HG03175 (cell line): ENCODE data around the gene TMTC1.

ENCODE experiments used
- ATAC-seq: cut with Tn5 transposase; IDR thresholded peaks from one replicate; pipeline ENCODE4 v1.9.1; 2021; ENCODE audit warnings: mild to moderate bottlenecking, moderate library complexity; ENCODE audit not compliant: unreplicated experiment

TMTC1 gene

DNA sequence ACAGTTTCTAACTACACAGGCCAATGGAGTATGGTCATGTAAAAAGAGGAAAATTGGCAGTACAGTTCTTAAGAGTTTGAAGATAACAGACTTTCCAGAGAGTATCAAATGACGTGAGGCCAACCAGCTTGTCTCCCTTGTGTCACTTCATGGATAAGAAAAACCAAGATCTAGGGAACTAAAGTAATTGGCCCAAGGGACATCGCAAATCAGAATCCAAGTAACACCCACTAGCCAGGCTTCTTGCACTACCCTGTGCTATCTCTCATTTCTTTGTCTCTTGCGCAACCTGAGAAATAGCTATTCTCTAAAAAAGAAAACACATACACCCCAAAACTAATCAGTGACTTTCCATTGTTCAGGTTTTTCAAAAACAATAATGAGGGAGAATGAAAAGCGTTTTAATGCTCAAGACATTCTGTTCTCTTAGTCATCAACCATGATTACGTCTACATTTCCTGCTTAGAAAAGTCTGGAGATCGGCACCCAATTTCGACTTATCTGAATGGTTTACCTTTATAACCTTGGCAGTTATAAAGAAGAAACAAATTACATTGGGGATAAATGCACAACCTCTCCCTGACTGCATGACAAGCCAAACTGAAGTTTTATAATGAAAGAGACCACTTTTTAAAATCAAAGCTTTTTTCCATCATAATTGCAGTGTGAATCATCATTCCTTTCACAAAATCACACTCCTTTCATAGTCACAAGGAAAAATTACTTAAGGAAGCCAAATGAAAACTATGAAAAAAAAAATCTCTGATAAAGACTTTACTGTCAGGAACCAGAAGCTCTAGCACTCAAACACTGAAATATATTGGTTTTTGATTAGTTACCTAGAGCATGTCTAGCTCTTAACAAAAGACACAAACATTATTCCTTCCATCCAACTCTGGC is 42.1 kb downstream of the TMTC1 start:
- ATAC-seq, result no peak

- no peak for ATAC-seq
These were observed 44.3 kb downstream of the TMTC1 start for GRCh38 chr12:29739279-29739991.

DNA sequence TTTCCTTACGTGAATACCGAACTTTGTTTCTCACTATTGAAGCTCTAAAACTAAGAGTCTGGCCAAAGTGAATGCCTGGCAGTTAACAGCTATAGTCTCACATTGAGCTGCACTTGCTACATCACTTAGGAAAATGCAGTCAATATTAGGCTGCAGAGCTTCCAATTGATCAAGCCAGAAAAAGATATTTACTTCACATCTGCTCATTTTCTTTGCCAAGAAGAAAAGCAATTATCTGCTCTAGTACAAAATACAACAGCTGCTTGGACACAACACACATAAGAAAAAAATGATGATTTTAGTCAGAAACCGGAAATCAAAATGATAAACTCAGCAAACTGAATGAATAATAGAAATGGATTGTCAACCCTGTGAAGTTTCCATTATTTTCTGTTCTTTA is 45.4 kb downstream of the TMTC1 start:
- no peak for ATAC-seq

DNA sequence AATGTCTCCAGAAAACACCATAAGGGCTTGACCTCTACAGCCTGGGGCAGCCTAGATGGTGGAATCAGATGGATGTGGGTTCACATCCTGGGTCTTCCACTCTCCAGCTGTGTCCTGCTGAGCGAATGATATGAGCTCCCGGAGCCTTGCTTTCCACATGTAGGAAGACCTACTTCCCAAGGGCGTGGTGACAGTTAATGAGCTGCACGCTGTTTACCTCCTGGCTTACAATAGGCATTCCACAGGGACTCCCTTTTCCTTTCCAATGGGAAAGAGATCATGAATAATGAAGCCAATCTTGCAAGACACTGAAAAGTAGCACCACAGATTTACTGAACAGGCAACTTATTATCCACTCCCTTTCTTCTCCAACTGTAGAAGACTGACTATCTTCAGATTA is 46.1 kb downstream of the TMTC1 start:
- no peak for ATAC-seq

DNA sequence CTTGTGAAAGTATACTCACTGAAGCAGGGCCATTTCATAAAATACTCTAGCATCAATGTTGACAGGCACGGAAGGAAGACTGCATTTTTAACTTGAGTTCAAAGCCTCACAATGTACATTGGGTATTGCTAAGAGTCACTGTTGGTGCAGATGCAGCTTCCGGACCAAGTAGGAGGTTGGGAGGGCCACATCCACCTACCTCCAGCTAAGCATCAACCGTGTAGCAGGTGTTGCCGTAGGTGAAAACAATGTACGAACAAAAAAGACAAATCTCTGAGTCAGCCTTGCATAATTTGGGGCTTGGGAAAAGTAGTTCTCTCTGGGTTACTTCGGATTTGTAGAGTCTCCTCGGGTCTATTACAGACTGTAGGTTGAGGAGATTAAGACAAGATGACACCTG is 48.1 kb downstream of the TMTC1 start:
- no peak for ATAC-seq

DNA sequence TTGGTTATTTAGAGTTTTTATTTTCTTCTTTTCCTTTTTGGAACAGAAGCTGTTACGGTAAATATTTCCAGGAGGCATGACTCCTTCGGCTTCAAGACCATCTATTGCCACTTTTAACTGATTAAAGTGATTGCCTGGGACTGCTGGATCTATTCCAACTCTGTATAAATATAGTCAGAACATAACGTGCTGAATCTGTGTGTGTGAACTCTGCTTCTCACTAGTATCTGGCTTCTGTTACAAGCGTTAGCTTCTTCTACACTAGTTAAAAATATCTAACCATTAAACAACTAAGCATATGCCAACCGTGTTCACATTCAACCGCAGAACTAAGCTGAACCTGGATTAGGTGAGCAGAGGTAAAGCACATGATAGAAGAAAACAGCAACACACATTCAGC is 49.0 kb downstream of the TMTC1 start:
- no peak for ATAC-seq

GRCh38 chr12:29734305-29734704 is 49.4 kb downstream of the TMTC1 start:
- ATAC-seq, result no peak

GRCh38 chr12:29733501-29733900 is 50.2 kb downstream of the TMTC1 start:
- ATAC-seq, result no peak

GRCh38 chr12:29733060-29733459 is 50.7 kb downstream of the TMTC1 start:
- no peak for ATAC-seq

- ATAC-seq, result no peak
These were observed 51.1 kb downstream of the TMTC1 start for GRCh38 chr12:29732593-29732992.

DNA sequence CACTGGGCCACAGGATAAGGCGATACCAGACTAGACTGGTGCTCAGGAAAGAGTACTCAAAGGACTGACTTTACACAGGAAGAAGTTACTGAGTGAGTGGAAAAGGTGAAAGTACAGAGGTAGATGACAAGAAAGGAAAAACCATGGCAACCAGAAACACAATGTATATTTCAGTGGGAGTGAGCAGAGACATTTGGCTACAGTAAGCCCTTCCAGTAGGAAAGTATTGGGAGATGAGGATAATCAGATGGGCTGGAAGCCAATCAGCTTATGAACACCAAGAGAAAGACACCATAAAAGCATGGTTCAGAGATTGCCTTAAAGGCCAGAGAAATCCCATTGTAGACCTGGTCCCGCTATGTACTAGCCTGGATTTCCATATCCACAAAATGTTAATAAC is 51.6 kb downstream of the TMTC1 start:
- no peak for ATAC-seq

- no peak for ATAC-seq
These were observed 52.2 kb downstream of the TMTC1 start for GRCh38 chr12:29731591-29731990.

GRCh38 chr12:29730481-29730880 is 53.3 kb downstream of the TMTC1 start:
- no peak for ATAC-seq

DNA sequence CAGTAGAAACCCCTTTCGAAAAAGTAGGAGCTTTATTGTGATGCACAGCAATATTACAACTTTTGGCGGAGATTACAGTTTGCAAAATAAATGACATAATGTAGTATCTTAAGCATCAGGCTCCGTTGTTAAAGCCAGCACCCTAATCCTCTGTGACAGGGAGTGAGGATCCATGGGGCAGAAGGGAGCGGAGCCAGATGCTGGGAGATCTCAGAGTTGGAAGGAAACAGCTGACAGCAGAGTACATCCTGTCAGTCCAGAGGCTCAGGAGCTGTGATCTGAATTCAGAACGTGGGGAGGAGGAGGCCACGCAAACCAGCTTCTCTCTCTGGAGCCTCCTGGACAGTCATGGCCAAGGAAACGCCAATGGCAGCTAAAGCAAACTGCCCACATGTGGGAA is 55.7 kb downstream of the TMTC1 start:
- no peak for ATAC-seq

- ATAC-seq, result no peak
These were observed 56.9 kb downstream of the TMTC1 start for GRCh38 chr12:29726741-29727348.

- ATAC-seq, result no peak
These were observed 57.4 kb downstream of the TMTC1 start for GRCh38 chr12:29726321-29726692.

GRCh38 chr12:29725587-29726320 is 58.0 kb downstream of the TMTC1 start:
- ATAC-seq, result no peak

- no peak for ATAC-seq
These were observed 61.6 kb downstream of the TMTC1 start for GRCh38 chr12:29722164-29722563.

DNA sequence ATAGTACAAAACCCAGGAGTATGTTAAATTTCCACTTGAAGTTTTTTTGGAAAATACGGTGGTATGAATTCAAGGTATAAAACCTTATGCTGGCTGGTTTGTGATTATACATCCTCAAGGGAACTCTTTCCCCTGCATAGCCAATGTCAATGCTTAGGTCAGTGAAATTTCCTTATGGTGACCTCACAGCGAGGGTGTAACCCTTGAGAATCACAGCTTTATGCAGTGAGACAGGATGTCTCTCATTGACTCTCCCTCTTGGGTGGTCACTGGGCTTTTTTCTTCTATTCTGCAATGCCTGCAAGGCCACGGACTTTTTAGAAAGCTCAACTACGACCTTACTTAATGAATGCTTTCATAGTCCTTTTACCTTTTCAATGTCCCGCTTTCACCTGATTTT is 64.4 kb downstream of the TMTC1 start:
- ATAC-seq, result no peak

DNA sequence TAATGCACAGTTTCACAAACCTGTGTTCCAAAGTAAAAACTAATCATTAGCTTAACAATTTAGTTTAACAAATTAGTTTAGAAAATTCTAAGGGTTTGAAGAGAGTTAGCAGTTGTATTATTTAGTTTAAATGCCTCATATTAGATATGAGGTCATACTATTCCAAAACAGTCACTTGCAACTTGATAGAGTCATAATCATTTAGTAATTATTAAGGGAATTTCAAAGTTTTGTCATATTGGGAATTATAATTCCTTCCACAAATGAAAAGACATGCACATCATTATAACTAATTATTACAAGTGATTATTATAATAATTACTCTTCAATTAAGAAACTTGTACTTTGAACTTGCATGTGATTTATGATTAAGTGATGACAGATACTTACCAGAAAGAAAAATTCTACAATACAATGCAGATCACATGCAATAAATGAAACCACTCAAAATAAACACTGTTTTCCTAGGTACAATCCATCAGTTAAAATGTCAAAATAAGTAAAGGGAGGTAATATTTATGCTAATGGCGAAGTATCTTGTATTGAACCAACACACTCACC is 66.1 kb downstream of the TMTC1 start:
- no peak for ATAC-seq

GRCh38 chr12:29714966-29715365 is 68.8 kb downstream of the TMTC1 start:
- ATAC-seq, result no peak
